Right cardiac atrium (tissue), 5 donors: ENCODE results near the gene FTL. TPM values are rescaled to one million over a fixed set of nuclear protein-coding genes. Genes with fewer than 3 reads are reported as not detected.

Source experiments
- ATAC-seq, 2 donors: fragments of 200-7000 bp; cut with Tn5 transposase; one replicate each; pipeline versions ENCODE4 v1.8.0 to v1.9.1; 2020; ENCODE audit warnings: moderate library complexity in 2 of 2, mild to moderate bottlenecking in 1 of 2
- DNase-seq, 3 donors: peaks; one replicate each; pipeline ENCODE4 v3.0.0-alpha.2; 2020
- H3K27ac ChIP-seq: one replicate; pipeline ENCODE4 v1.5.1; 2013; ENCODE audit warnings: mild to moderate bottlenecking, low read length, control low read depth, moderate library complexity
- H3K27me3 ChIP-seq: one replicate; pipeline ENCODE4 v1.6.1; 2013; ENCODE audit not compliant: control insufficient read depth, insufficient read depth
- H3K4me1 ChIP-seq: one replicate; pipeline ENCODE4 v1.6.1; 2013; ENCODE audit warnings: low read length; ENCODE audit not compliant: control insufficient read depth, insufficient read depth
- H3K4me3 ChIP-seq: one replicate; pipeline ENCODE4 v1.5.1; 2013; ENCODE audit warnings: low read length, control low read depth
- H3K9me3 ChIP-seq: one replicate; pipeline ENCODE4 v1.6.1; 2013; ENCODE audit warnings: low read length; ENCODE audit not compliant: control insufficient read depth
- WGBS: extraction: QIAGEN DNeasy Blood & Tissue Kit; methylation state at CpG from one replicate; pipeline ENCODE4 v1.1.7; 2013; 5-methylcytosine and 5-hydroxymethylcytosine counted together
- intact Hi-C, 4 donors: fragments of 100-400 bp; cut with DNase I; formaldehyde crosslinking; loops; one replicate each; pipeline versions ENCODE4 v1.11.0 to v1.14.0; 2022 to 2023
- microRNA-seq, 2 donors: library from miRNA; unstranded; fragments of <30 nt; microRNA quantifications; one replicate each; pipeline ENCODE4 v1.2.0, GENCODE V29; 2020 to 2021
- polyA plus RNA-seq: library from polyadenylated mRNA; stranded (reverse); fragments of 200-250 nt; gene quantifications from one replicate; pipeline ENCODE4 v1.2.3, GENCODE V29; 2013
- total RNA-seq, 4 donors: library from RNA; stranded (reverse); fragmentation: NEBNext Ultra II Directional; extraction: Animal tissue kit (Norgen Biotek cat#: 25700); gene quantifications; one replicate each; pipeline ENCODE4 v1.2.1, GENCODE V29; 2021
- donor health status: healthy with polysubstance abuse.
- donor health status: DM: no; HTN: yes; CAD: no.
- donor health status: DM: no; HTN: no; CAD: no.
- donor health status: DM: no; HTN: yes; CAD: no; lungs with severe emphysema.
- donor health status: DM: yes; HTN: yes; CAD: no.

Gene FTL
- total and polyA plus RNA-seq, 5 donors = 1,459 to 1,840 (median 1,547) TPM

DNA sequence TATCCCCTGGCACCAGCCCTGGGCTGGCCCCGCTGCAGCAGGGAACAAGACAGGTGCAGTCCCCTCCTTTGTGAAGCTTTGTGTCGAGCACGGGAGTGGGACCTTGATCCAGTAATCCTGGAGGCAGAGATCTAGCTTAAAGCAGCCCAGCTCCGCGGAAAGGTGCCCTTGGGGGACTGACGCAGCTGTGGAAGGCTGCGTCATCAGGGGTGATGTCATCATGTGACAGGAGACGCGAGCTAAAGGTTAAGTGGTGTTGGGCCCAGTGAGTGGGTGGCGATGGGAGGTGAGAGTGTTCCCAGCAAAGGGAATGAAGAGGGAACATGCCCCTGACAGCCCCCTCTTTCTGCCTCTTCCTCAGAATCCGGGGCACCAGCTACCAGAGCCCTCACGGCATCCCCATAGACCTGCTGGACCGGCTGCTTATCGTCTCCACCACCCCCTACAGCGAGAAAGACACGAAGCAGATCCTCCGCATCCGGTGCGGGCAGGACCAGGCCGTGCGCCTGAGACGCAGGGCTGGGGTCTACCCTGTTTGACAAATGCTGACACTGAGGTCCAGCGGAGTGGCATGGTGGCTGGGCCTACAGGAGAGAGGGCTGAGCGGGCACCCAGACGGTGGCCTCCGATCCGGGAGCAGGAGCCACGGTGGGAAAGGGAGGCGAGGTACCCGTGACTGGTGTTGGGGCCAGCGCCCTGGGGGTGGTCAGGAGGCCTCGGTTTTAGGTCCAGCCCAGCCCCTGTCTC is 49.2 kb downstream of the FTL start:
- peak in 1 of 3 donors; percentile 33 for DNase-seq
- Histone ChIP-seq H3K27me3 (no peaks in the 10 kb centered on the region), H3K9me3 (no peaks in the 10 kb centered on the region), H3K27ac (no peak overlapping the region), H3K4me3 (no peak overlapping the region), H3K4me1 (no peaks in the 10 kb centered on the region)
- WGBS = 88% methylated on average over 32 of the region's 32 CpGs
- no peak for ATAC-seq
- intact Hi-C loops = no loop called here

- Histone ChIP-seq H3K4me3 (no peak overlapping the region), H3K4me1 (no peaks in the 10 kb centered on the region), H3K27ac (no peak overlapping the region), H3K27me3 (no peaks in the 10 kb centered on the region), H3K9me3 (no peaks in the 10 kb centered on the region)
- 91% methylated on average over 18 of the region's 18 CpGs for WGBS
- peak in 1 of 3 donors; percentile 34 for DNase-seq
- intact Hi-C loops = no loop called here
- ATAC-seq = no peak
Observed at GRCh38 chr19:49014870-49015255, 49.8 kb downstream of the FTL start.

- intact Hi-C loops = no loop called here
- H3K4me1 ChIP-seq = no peaks in the 10 kb centered on the region
- no peaks in the 10 kb centered on the region for H3K9me3 ChIP-seq
- H3K27ac ChIP-seq = no peak overlapping the region
- ATAC-seq (no peak), DNase-seq (peak in 1 of 3 donors; percentile 25)
- H3K4me3 ChIP-seq = no peak overlapping the region
- no peaks in the 10 kb centered on the region for H3K27me3 ChIP-seq
- WGBS = 95% methylated on average over 26 of the region's 29 CpGs
Observed at GRCh38 chr19:49016067-49016839, 51.1 kb downstream of the FTL start.

Small RNA genes lying within 50 kb of the gene (microRNA-seq; reads per million reads assigned to microRNA genes)
- 0 reads per million in 2 donors for gene MIR6798

Other genes starting within 250 kb of the FTL start
- 1 to 10 TPM; 1.6 to 5.7 (median 3.5) TPM for gene MAMSTR, start 245.6 kb upstream of the FTL start, total RNA-seq
- gene MAMSTR, start 245.6 kb upstream of the FTL start, polyA plus RNA-seq = 4.0 TPM
- gene RASIP1, start 224.7 kb upstream of the FTL start, total RNA-seq = 10 to 100 TPM; 13.8 to 19.6 (median 17.5) TPM
- gene RASIP1, start 224.7 kb upstream of the FTL start, polyA plus RNA-seq = 20.4 TPM
- gene IZUMO1, start 218.4 kb upstream of the FTL start, total RNA-seq = under 1 TPM; 0.18 to 0.54 (median 0.38) TPM
- 0.34 TPM for gene IZUMO1, start 218.4 kb upstream of the FTL start, polyA plus RNA-seq
- 1 to 10 TPM; 2.2 to 4.0 (median 2.6) TPM for gene FUT1, start 212.7 kb upstream of the FTL start, total RNA-seq
- 3.0 TPM for gene FUT1, start 212.7 kb upstream of the FTL start, polyA plus RNA-seq
- gene FGF21, start 209.8 kb upstream of the FTL start, total RNA-seq = not detected
- not detected for gene FGF21, start 209.8 kb upstream of the FTL start, polyA plus RNA-seq
- gene BCAT2, start 154.3 kb upstream of the FTL start, total RNA-seq = 10 to 100 TPM; 24.6 to 46.7 (median 37.9) TPM
- 39.7 TPM for gene BCAT2, start 154.3 kb upstream of the FTL start, polyA plus RNA-seq
- 1 to 10 TPM; 4.0 to 7.6 (median 5.5) TPM for gene HSD17B14, start 128.8 kb upstream of the FTL start, total RNA-seq
- gene HSD17B14, start 128.8 kb upstream of the FTL start, polyA plus RNA-seq = 4.0 TPM
- 10 to 100 TPM; 37.4 to 50.2 (median 44.0) TPM for gene PLEKHA4, start 96.7 kb upstream of the FTL start, total RNA-seq
- gene PLEKHA4, start 96.7 kb upstream of the FTL start, polyA plus RNA-seq = 32.0 TPM
- gene PPP1R15A, start 92.9 kb upstream of the FTL start, total RNA-seq = 10 to 100 TPM; 60.8 to 80.2 (median 70.9) TPM
- 156 TPM for gene PPP1R15A, start 92.9 kb upstream of the FTL start, polyA plus RNA-seq
- gene TULP2, start 66.6 kb upstream of the FTL start, total RNA-seq = 1 to 10 TPM in 1 of 4 donors, under 1 TPM in 2, not detected in 1; 0.40 to 1.4 (median 0.46) TPM
- gene TULP2, start 66.6 kb upstream of the FTL start, polyA plus RNA-seq = 0.07 TPM
- gene NUCB1, start 65.0 kb upstream of the FTL start, total RNA-seq = 100 to 1,000 TPM; 275 to 327 (median 307) TPM
- gene NUCB1, start 65.0 kb upstream of the FTL start, polyA plus RNA-seq = 213 TPM
- under 1 TPM in 1 of 4 donors, not detected in 3; 0.31 TPM for gene DHDH, start 31.6 kb upstream of the FTL start, total RNA-seq
- not detected for gene DHDH, start 31.6 kb upstream of the FTL start, polyA plus RNA-seq
- gene BAX, start 10.4 kb upstream of the FTL start, total RNA-seq = 10 to 100 TPM; 23.8 to 34.6 (median 30.4) TPM
- 24.4 TPM for gene BAX, start 10.4 kb upstream of the FTL start, polyA plus RNA-seq
- gene GYS1, start 28.0 kb downstream of the FTL start, total RNA-seq = 10 to 100 TPM; 62.7 to 95.9 (median 89.0) TPM
- gene GYS1, start 28.0 kb downstream of the FTL start, polyA plus RNA-seq = 61.4 TPM
- 10 to 100 TPM; 39.4 to 47.3 (median 45.4) TPM for gene RUVBL2, start 28.6 kb downstream of the FTL start, total RNA-seq
- gene RUVBL2, start 28.6 kb downstream of the FTL start, polyA plus RNA-seq = 54.5 TPM
- gene LHB, start 51.8 kb downstream of the FTL start, total RNA-seq = not detected
- gene LHB, start 51.8 kb downstream of the FTL start, polyA plus RNA-seq = not detected
- not detected for gene CGB3, start 59.0 kb downstream of the FTL start, total RNA-seq
- gene CGB3, start 59.0 kb downstream of the FTL start, polyA plus RNA-seq = not detected
- not detected for gene CGB2, start 66.6 kb downstream of the FTL start, total RNA-seq
- gene CGB2, start 66.6 kb downstream of the FTL start, polyA plus RNA-seq = not detected
- gene CGB1, start 71.6 kb downstream of the FTL start, total RNA-seq = not detected
- not detected for gene CGB1, start 71.6 kb downstream of the FTL start, polyA plus RNA-seq
- gene CGB5, start 78.5 kb downstream of the FTL start, total RNA-seq = not detected
- not detected for gene CGB5, start 78.5 kb downstream of the FTL start, polyA plus RNA-seq
- not detected for gene CGB8, start 83.8 kb downstream of the FTL start, total RNA-seq
- gene CGB8, start 83.8 kb downstream of the FTL start, polyA plus RNA-seq = not detected
- under 1 TPM in 1 of 4 donors, not detected in 3; 0.26 TPM for gene CGB7, start 92.4 kb downstream of the FTL start, total RNA-seq
- 0.07 TPM for gene CGB7, start 92.4 kb downstream of the FTL start, polyA plus RNA-seq
- under 1 TPM in 3 of 4 donors, not detected in 1; 0.37 to 0.53 (median 0.41) TPM for gene NTF4, start 99.5 kb downstream of the FTL start, total RNA-seq
- 2.2 TPM for gene NTF4, start 99.5 kb downstream of the FTL start, polyA plus RNA-seq
- 1 to 10 TPM; 1.2 to 1.5 (median 1.4) TPM for gene KCNA7, start 107.4 kb downstream of the FTL start, total RNA-seq
- gene KCNA7, start 107.4 kb downstream of the FTL start, polyA plus RNA-seq = 2.8 TPM
- gene SNRNP70, start 120.1 kb downstream of the FTL start, total RNA-seq = 100 to 1,000 TPM; 117 to 146 (median 132) TPM
- 144 TPM for gene SNRNP70, start 120.1 kb downstream of the FTL start, polyA plus RNA-seq
- gene LIN7B, start 149.1 kb downstream of the FTL start, total RNA-seq = 10 to 100 TPM; 18.0 to 23.6 (median 19.7) TPM
- 33.4 TPM for gene LIN7B, start 149.1 kb downstream of the FTL start, polyA plus RNA-seq
- 1 to 10 TPM; 1.2 to 2.1 (median 1.7) TPM for gene C19orf73, start 153.8 kb downstream of the FTL start, total RNA-seq
- 3.3 TPM for gene C19orf73, start 153.8 kb downstream of the FTL start, polyA plus RNA-seq
- gene PPFIA3, start 154.2 kb downstream of the FTL start, total RNA-seq = 10 to 100 TPM in 3 of 4 donors, 1 to 10 TPM in 1; 9.5 to 11.9 (median 10.9) TPM
- gene PPFIA3, start 154.2 kb downstream of the FTL start, polyA plus RNA-seq = 13.2 TPM
- gene HRC, start 190.1 kb downstream of the FTL start, total RNA-seq = 100 to 1,000 TPM; 505 to 682 (median 577) TPM
- gene HRC, start 190.1 kb downstream of the FTL start, polyA plus RNA-seq = 712 TPM
- gene TRPM4, start 192.5 kb downstream of the FTL start, total RNA-seq = 10 to 100 TPM; 28.3 to 36.4 (median 33.6) TPM
- gene TRPM4, start 192.5 kb downstream of the FTL start, polyA plus RNA-seq = 32.5 TPM